H9 (cell line): ENCODE measurements around the gene SLC26A9. TPM values are rescaled to one million over a fixed set of nuclear protein-coding genes. Genes with fewer than 3 reads are reported as not detected.

Source experiments
- DNase-seq: peaks from one replicate; pipeline ENCODE4 v3.0.0-alpha.2; 2017
- H2AFZ ChIP-seq: one replicate; pipeline ENCODE4 v1.6.1; 2013; ENCODE audit warnings: mild to moderate bottlenecking, low read length, control low read depth, moderate library complexity
- H2AK5ac ChIP-seq: 2 replicates; pipeline ENCODE4 v1.6.1; 2013; ENCODE audit warnings: low read length, control low read depth, mixed read lengths; ENCODE audit not compliant: insufficient read length
- H2BK120ac ChIP-seq: one replicate; pipeline ENCODE4 v1.6.1; 2013; ENCODE audit warnings: low read depth, mild to moderate bottlenecking, low read length, control low read depth, inconsistent platforms; ENCODE audit not compliant: poor library complexity, severe bottlenecking
- H2BK12ac ChIP-seq: 2 replicates; pipeline ENCODE4 v1.6.1; 2013; ENCODE audit warnings: low read length, control low read depth, mixed read lengths, low read depth; ENCODE audit not compliant: insufficient read length
- H2BK15ac ChIP-seq: 2 replicates; pipeline ENCODE4 v1.6.1; 2013; ENCODE audit warnings: low read depth, low read length, control low read depth
- H2BK20ac ChIP-seq: one replicate; pipeline ENCODE4 v1.6.1; 2013; ENCODE audit warnings: low read depth, mild to moderate bottlenecking, low read length, control low read depth, inconsistent platforms; ENCODE audit not compliant: poor library complexity, severe bottlenecking
- H2BK5ac ChIP-seq: 2 replicates; pipeline ENCODE4 v1.6.1; 2013; ENCODE audit warnings: low read length, control low read depth, mixed read lengths; ENCODE audit not compliant: insufficient read length
- H3K14ac ChIP-seq: 2 replicates; pipeline ENCODE4 v1.6.1; 2013; ENCODE audit warnings: low read length, control low read depth; ENCODE audit not compliant: insufficient read depth
- H3K18ac ChIP-seq: 2 replicates; pipeline ENCODE4 v1.6.1; 2013; ENCODE audit warnings: low read depth, mild to moderate bottlenecking, mixed read lengths, low read length, control low read depth; ENCODE audit not compliant: insufficient read length
- H3K23ac ChIP-seq: 2 replicates; pipeline ENCODE4 v1.6.1; 2013; ENCODE audit warnings: low read length, control low read depth, mixed read lengths, low read depth; ENCODE audit not compliant: insufficient read length
- H3K23me2 ChIP-seq: 2 replicates; pipeline ENCODE4 v1.6.1; 2013; ENCODE audit warnings: low read depth, mild to moderate bottlenecking, mixed read lengths, low read length, control low read depth; ENCODE audit not compliant: insufficient read length, poor library complexity, severe bottlenecking
- H3K27ac ChIP-seq: 2 replicates; pipeline ENCODE4 v1.5.1; 2013; ENCODE audit warnings: low read length, control low read depth, mixed read lengths, low read depth; ENCODE audit not compliant: insufficient read length
- H3K27me3 ChIP-seq: 2 replicates; pipeline ENCODE4 v1.6.1; 2013; ENCODE audit warnings: low read length, control low read depth, inconsistent platforms; ENCODE audit not compliant: insufficient read depth
- H3K4ac ChIP-seq: 2 replicates; pipeline ENCODE4 v1.6.1; 2013; ENCODE audit warnings: low read depth, mild to moderate bottlenecking, control low read depth, inconsistent platforms, low read length, moderate library complexity
- H3K4me1 ChIP-seq: 2 replicates; pipeline ENCODE4 v1.6.1; 2013; ENCODE audit warnings: low read length, control low read depth, inconsistent platforms; ENCODE audit not compliant: insufficient read depth
- H3K4me2 ChIP-seq: 2 replicates; pipeline ENCODE4 v1.6.1; 2013; ENCODE audit warnings: low read length, control low read depth, mixed read lengths; ENCODE audit not compliant: insufficient read length, insufficient read depth
- H3K56ac ChIP-seq: 2 replicates; pipeline ENCODE4 v1.6.1; 2013; ENCODE audit warnings: low read depth, mild to moderate bottlenecking, mixed read lengths, low read length, control low read depth; ENCODE audit not compliant: insufficient read length
- H3K79me1 ChIP-seq: 2 replicates; pipeline ENCODE4 v1.6.1; 2013; ENCODE audit warnings: low read depth, mild to moderate bottlenecking, moderate library complexity, low read length, control low read depth, inconsistent platforms; ENCODE audit not compliant: insufficient read depth, poor library complexity, severe bottlenecking
- H3K79me2 ChIP-seq: 2 replicates; pipeline ENCODE4 v1.6.1; 2013; ENCODE audit warnings: low read length, control low read depth, inconsistent platforms; ENCODE audit not compliant: insufficient read depth
- H3K9ac ChIP-seq: 2 replicates; pipeline ENCODE4 v1.6.1; 2013; ENCODE audit warnings: low read length, control low read depth, mixed read lengths; ENCODE audit not compliant: insufficient read length; ENCODE audit errors: extremely low read depth
- H3K9me3 ChIP-seq: one replicate; pipeline ENCODE4 v1.6.1; 2013; ENCODE audit warnings: low read depth, low read length, inconsistent platforms; ENCODE audit not compliant: control insufficient read depth
- H3T11ph ChIP-seq: one replicate; pipeline ENCODE4 v1.6.1; 2013; ENCODE audit warnings: mild to moderate bottlenecking, low read length, control low read depth, inconsistent platforms
- H4K20me1 ChIP-seq: one replicate; pipeline ENCODE4 v1.6.1; 2013; ENCODE audit not compliant: control insufficient read depth, insufficient read length, insufficient read depth
- H4K5ac ChIP-seq: 2 replicates; pipeline ENCODE4 v1.6.1; 2013; ENCODE audit warnings: low read depth, mild to moderate bottlenecking, mixed read lengths, low read length, control low read depth; ENCODE audit not compliant: insufficient read length
- H4K8ac ChIP-seq: replicated peaks from 2 replicates; pipeline ENCODE4 v1.6.1; 2013; ENCODE audit warnings: low read length, control low read depth, mixed read lengths, low read depth; ENCODE audit not compliant: insufficient read length
- H4K91ac ChIP-seq: 2 replicates; pipeline ENCODE4 v1.6.1; 2013; ENCODE audit warnings: low read depth, mild to moderate bottlenecking, moderate library complexity, mixed read lengths, low read length, control low read depth; ENCODE audit not compliant: insufficient read length
- H3K27ac Mint-ChIP-seq, 3 experiments: 2 replicates in 2 of 3; 3 replicates in 1 of 3; pipeline ENCODE4 v1.8.0; 2020 to 2021; ENCODE audit warnings: mixed read lengths in 3 of 3, mild to moderate bottlenecking in 1 of 3, moderate library complexity in 1 of 3
- H3K27me3 Mint-ChIP-seq: 2 replicates; pipeline ENCODE4 v1.8.0; 2021; ENCODE audit warnings: low read depth, mild to moderate bottlenecking, moderate library complexity, mixed read lengths
- H3K36me3 Mint-ChIP-seq, 3 experiments: 2 replicates in 2 of 3; 3 replicates in 1 of 3; pipeline ENCODE4 v1.8.0; 2020 to 2021; ENCODE audit warnings: low read depth in 3 of 3, mixed read lengths in 3 of 3; ENCODE audit not compliant: insufficient read depth in 1 of 3
- H3K4me1 Mint-ChIP-seq, 2 experiments: 2 replicates each; pipeline ENCODE4 v1.8.0; 2020; ENCODE audit warnings: mixed read lengths in 2 of 2
- H3K4me3 Mint-ChIP-seq, 2 experiments: 2 replicates in 1 of 2; 3 replicates in 1 of 2; pipeline ENCODE4 v1.8.0; 2020 to 2021; ENCODE audit warnings: mild to moderate bottlenecking in 2 of 2, mixed read lengths in 2 of 2, moderate library complexity in 1 of 2
- H3K9me3 Mint-ChIP-seq, 2 experiments: 2 replicates in 1 of 2; 3 replicates in 1 of 2; pipeline ENCODE4 v1.8.0; 2020; ENCODE audit warnings: mild to moderate bottlenecking in 2 of 2, mixed read lengths in 2 of 2, moderate library complexity in 1 of 2
- CTCF ChIP-seq: fragments of 200-600 bp; sonication (generic); conservative IDR thresholded peaks from 3 replicates; pipeline ENCODE4 v1.8.0; 2021; ENCODE audit warnings: antibody characterized with exemption, mild to moderate bottlenecking
- WGBS: extraction: QIAGEN DNeasy Blood & Tissue Kit; methylation state at CpG from one replicate; pipeline ENCODE4 v1.1.7; 2013; ENCODE audit warnings: missing lambda C conversion rate, low lambda C conversion rate, mixed read lengths; ENCODE audit not compliant: insufficient read length; ENCODE audit errors: extremely low coverage; 5-methylcytosine and 5-hydroxymethylcytosine counted together
- long read RNA-seq: library from polyadenylated mRNA; unstranded; transcript quantifications from one replicate; pipeline ENCODE4 v2.0.0, GENCODE V29; 2020
- total RNA-seq: library from RNA; stranded (reverse); gene quantifications from 2 replicates; pipeline ENCODE4 v1.2.1, GENCODE V29; 2021

SLC26A9 gene
- not detected in 2 replicates for total RNA-seq
- long read RNA-seq = 0 reads

DNA sequence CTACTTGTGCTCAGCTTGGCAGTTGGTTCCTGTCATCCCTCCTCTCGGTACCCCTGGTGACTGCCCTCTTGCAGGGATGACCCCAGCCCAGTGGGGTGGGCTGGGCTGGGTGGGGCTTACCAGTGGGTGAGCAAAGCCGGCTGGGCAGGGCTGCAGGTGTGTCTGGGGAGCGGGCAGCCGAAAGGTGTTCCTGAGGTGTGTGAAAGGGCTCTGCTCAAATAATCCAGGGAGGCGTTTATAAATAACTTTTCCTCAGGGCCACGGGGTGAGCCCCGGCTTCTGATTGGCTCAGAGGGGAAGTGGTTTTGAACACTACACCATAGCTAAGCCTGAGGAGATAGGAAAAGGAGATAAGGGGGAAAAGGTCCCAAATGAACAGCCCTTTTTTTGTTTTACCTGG lies at the start of gene SLC26A9:
SLC26A9 (minus strand) TSS at position 212 of the 400 bp plus-strand sequence. CDS start 7,636 bp downstream, outside the sequence.
- no peaks in the 10 kb centered on the region for H3K79me1 ChIP-seq
- no peak within 1 kb of the TSS for H2BK12ac ChIP-seq
- Mint-ChIP-seq H3K27me3 (peaks cover 36% of the 10 kb centered on the region), H3K9me3 (no peaks in the 10 kb centered on the region), H3K4me1 (peaks cover 38 to 47% of the 10 kb centered on the region in 2 experiments), H3K27ac (peak within 1 kb of the TSS in 1 of 3 experiments; percentile 83; a peak in 2 of 7 replicates), H3K36me3 (no peaks in the 10 kb centered on the region), H3K4me3 (no peak within 1 kb of the TSS)
- H4K91ac ChIP-seq = no peak within 1 kb of the TSS
- H2AK5ac ChIP-seq = no peak within 1 kb of the TSS
- no peak within 1 kb of the TSS for H3K9ac ChIP-seq
- H2AFZ ChIP-seq = no peak within 1 kb of the TSS
- no peak for DNase-seq
- no peak within 1 kb of the TSS for H3K56ac ChIP-seq
- H2BK15ac ChIP-seq = no peak within 1 kb of the TSS
- H2BK5ac ChIP-seq = no peak within 1 kb of the TSS
- no peaks in the 10 kb centered on the region for H3K23me2 ChIP-seq
- H3K9me3 ChIP-seq = no peaks in the 10 kb centered on the region
- H3T11ph ChIP-seq = no peak within 1 kb of the TSS
- no peak within 1 kb of the TSS for H3K18ac ChIP-seq
- no peaks in the 10 kb centered on the region for H4K20me1 ChIP-seq
- H4K8ac ChIP-seq = no peak within 1 kb of the TSS
- no peak within 1 kb of the TSS for H2BK20ac ChIP-seq
- no peak within 1 kb of the TSS for H4K5ac ChIP-seq
- WGBS = no CpG with 5 or more reads among the region's 7 CpGs
- no peak within 1 kb of the TSS for H3K4me2 ChIP-seq
- H3K14ac ChIP-seq = no peak within 1 kb of the TSS
- no peak within 1 kb of the TSS for H2BK120ac ChIP-seq
- no peak for TF ChIP-seq CTCF
- H3K27me3 ChIP-seq = no peaks in the 10 kb centered on the region
- no peaks in the 10 kb centered on the region for H3K79me2 ChIP-seq
- H3K23ac ChIP-seq = no peak within 1 kb of the TSS
- H3K27ac ChIP-seq = no peak within 1 kb of the TSS
- H3K4ac ChIP-seq = no peak within 1 kb of the TSS
- H3K4me1 ChIP-seq = peaks cover 6% of the 10 kb centered on the region; the same call in 1 of the 2 replicates
